ENCODE measurements around the gene MAGI1. TPM values are rescaled to one million over a fixed set of nuclear protein-coding genes. Genes with fewer than 3 reads are reported as not detected.

MAGI1 gene
- total and polyA plus RNA-seq, 7 donors: 10.2 to 54.0 (median 29.8) TPM

GRCh38 chr3:65843732-65844131 is 195.0 kb downstream of the MAGI1 start:
- Histone ChIP-seq H3K27me3 (no peaks in the 10 kb centered on the region), H3K4me1 (no peaks in the 10 kb centered on the region), H3K9me3 (no peaks in the 10 kb centered on the region), H3K4me3 (no peak overlapping the region), H3K27ac (no peak overlapping the region), H3K36me3 (no peaks in the 10 kb centered on the region)
- WGBS, 2 donors: 82 to 85% methylated on average over 1 of the region's 1 CpG
- no peak for DNase-seq
- no peak for TF ChIP-seq POLR2A (IDR thresholded peaks at IDR 0.05)
- intact Hi-C loops (cut with DNase I): no loop called here

GRCh38 chr3:65837604-65838003 is 201.1 kb downstream of the MAGI1 start:
- no peak for TF ChIP-seq POLR2A (IDR thresholded peaks at IDR 0.05)
- no peak for TF ChIP-seq CTCF (IDR thresholded peaks at IDR 0.05)
- no peak for TF ChIP-seq EP300 (IDR thresholded peaks at IDR 0.05)
- TF ChIP-seq POLR2AphosphoS5 (IDR thresholded peaks at IDR 0.05): no peak
- 70 to 76% methylated on average over 4 of the region's 4 CpGs for WGBS, 2 donors
- intact Hi-C loops (cut with DNase I): no loop called here

DNA sequence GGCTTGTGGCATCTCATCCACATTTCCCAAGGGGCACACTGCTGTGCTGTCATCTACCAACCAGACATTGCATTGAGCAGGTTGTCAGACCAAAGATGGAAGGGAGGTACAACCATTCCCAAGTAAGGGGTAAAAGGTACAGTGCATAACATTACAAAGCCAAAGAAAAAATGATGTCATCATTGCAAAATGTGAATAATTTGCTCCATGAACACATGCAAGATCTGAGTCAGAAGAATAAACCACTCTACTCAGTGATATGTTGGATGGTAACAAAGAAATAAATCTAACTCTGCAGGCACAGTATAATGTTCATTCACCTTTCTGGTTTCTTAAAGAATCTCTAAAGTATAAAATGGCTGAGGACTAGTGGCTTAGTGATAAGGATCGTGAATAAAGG is 202.7 kb downstream of the MAGI1 start:
- TF ChIP-seq CTCF (IDR thresholded peaks at IDR 0.05) (no peak), EP300 (IDR thresholded peaks at IDR 0.05) (no peak), POLR2AphosphoS5 (IDR thresholded peaks at IDR 0.05) (no peak), POLR2A (IDR thresholded peaks at IDR 0.05) (no peak)
- Histone ChIP-seq H3K9me3 (no peaks in the 10 kb centered on the region), H3K27ac (no peak overlapping the region), H3K27me3 (no peaks in the 10 kb centered on the region), H3K4me1 (peaks cover 0 to 11% (median 6%) of the 10 kb centered on the region in 4 donors), H3K4me3 (no peak overlapping the region), H3K36me3 (no peaks in the 10 kb centered on the region)
- WGBS, 2 donors: 89 to 92% methylated on average over 1 of the region's 1 CpG
- no peak for DNase-seq
- intact Hi-C loops (cut with DNase I): no loop called here

More at GRCh38 chr3:65837604-65838003, 201.1 kb downstream of the MAGI1 start:
- no peaks in the 10 kb centered on the region for H3K9me3 ChIP-seq
- H3K27ac ChIP-seq: no peak overlapping the region
- DNase-seq: no peak
- H3K36me3 ChIP-seq: no peaks in the 10 kb centered on the region
- no peaks in the 10 kb centered on the region for H3K27me3 ChIP-seq
- peaks cover 0 to 6% (median 3%) of the 10 kb centered on the region in 4 donors for H3K4me1 ChIP-seq
- no peak overlapping the region for H3K4me3 ChIP-seq

DNA sequence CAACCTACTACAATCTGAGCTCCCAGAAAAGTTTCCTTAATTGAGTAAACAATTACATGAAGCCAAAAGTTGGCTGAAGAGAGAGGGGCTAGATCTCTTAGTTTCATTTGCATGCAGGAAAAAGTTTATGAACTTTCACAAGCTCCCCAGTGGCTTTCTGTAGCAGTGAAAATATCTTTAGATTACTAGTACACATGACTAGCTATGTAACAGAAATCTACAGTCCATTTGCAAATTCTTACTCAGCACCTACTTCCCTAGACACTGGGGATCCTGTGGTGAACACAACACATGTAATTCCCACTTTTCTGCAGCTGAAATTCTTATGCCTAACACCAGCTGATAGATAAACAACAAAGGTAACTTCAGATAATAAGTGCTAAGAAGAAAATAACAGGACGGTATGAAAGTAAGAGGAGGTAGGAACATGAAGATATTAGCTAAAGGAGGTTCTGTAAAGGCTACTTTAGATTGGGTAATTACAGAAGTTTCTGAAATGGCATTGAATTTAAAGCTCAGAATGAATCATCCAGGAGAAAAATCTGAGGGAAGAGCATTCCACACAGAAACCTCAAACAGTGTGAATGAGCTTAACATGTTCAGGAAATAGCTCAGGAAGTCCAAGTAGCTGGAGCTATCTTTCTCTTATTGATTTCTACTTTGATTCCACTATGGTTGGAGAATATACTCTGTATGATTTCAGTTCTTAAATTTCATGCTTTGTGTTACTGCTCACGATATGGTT is 204.8 kb downstream of the MAGI1 start:
- H3K36me3 ChIP-seq: no peaks in the 10 kb centered on the region
- H3K9me3 ChIP-seq: no peaks in the 10 kb centered on the region
- 82 to 92% methylated on average over 2 of the region's 2 CpGs for WGBS, 2 donors
- no peaks in the 10 kb centered on the region for H3K27me3 ChIP-seq
- no peak for TF ChIP-seq CTCF (IDR thresholded peaks at IDR 0.05)
- TF ChIP-seq EP300 (IDR thresholded peaks at IDR 0.05): no peak
- no peak for TF ChIP-seq POLR2A (IDR thresholded peaks at IDR 0.05)
- TF ChIP-seq POLR2AphosphoS5 (IDR thresholded peaks at IDR 0.05): no peak
- H3K4me3 ChIP-seq: no peak overlapping the region
- no peak for DNase-seq
- H3K27ac ChIP-seq: no peak overlapping the region
- intact Hi-C loops (cut with DNase I): no loop called here
- peaks cover 0 to 11% (median 6%) of the 10 kb centered on the region in 4 donors for H3K4me1 ChIP-seq

GRCh38 chr3:65831733-65832425 is 206.8 kb downstream of the MAGI1 start:
- TF ChIP-seq POLR2A (IDR thresholded peaks at IDR 0.05) (no peak), POLR2AphosphoS5 (IDR thresholded peaks at IDR 0.05) (no peak), EP300 (IDR thresholded peaks at IDR 0.05) (no peak), CTCF (IDR thresholded peaks at IDR 0.05) (no peak)
- intact Hi-C loops (cut with DNase I): no loop called here

More at GRCh38 chr3:65831733-65832425, 206.8 kb downstream of the MAGI1 start:
- Histone ChIP-seq H3K36me3 (no peaks in the 10 kb centered on the region), H3K27ac (no peak overlapping the region), H3K27me3 (no peaks in the 10 kb centered on the region), H3K4me1 (peaks cover 0 to 11% (median 6%) of the 10 kb centered on the region in 4 donors), H3K9me3 (no peaks in the 10 kb centered on the region), H3K4me3 (no peak overlapping the region)
- DNase-seq: no peak
- WGBS, 2 donors: 74 to 84% methylated on average over 3 of the region's 3 CpGs
